ENCODE measurements around the gene FNBP1L. TPM values are rescaled to one million over a fixed set of nuclear protein-coding genes. Genes with fewer than 3 reads are reported as not detected.

The FNBP1L gene
- total and polyA plus RNA-seq, 9 of the 15 experiments (the other 6 are each of a cell fraction or from before 2014, with no cell fraction given), result 1.4 to 6.9 (median 5.9) TPM

- TF ChIP-seq FOXO4 (CRISPR knock-in tag; IDR thresholded peaks at IDR 0.05), result no peak
- no peak for TF ChIP-seq MTA1 (IDR thresholded peaks at IDR 0.05; ENCODE audit: borderline replicate concordance)
- TF ChIP-seq ZNF280A (IDR thresholded peaks at IDR 0.05; ENCODE audit: low read depth, partially characterized antibody), result no peak
- peak; percentile 51 for TF ChIP-seq MYC (IDR thresholded peaks at IDR 0.05; ENCODE audit: low read depth, low read length)
- no peak for TF ChIP-seq MYC (CRISPR knock-in tag; IDR thresholded peaks at IDR 0.05; ENCODE audit: borderline replicate concordance, low read depth)
- peak; percentile 62; the same call in 1 of the 2 replicates for TF ChIP-seq MAFF (IDR thresholded peaks at IDR 0.05; ENCODE audit: low read length)
- TF ChIP-seq TCF3 (CRISPR knock-in tag; IDR thresholded peaks at IDR 0.05), result peak; percentile 48
- TF ChIP-seq ZNF184 (CRISPR knock-in tag; IDR thresholded peaks at IDR 0.05), result no peak
- no peak for TF ChIP-seq SP1 (CRISPR knock-in tag; IDR thresholded peaks at IDR 0.05)
- no peak for TF ChIP-seq ETV6 (IDR thresholded peaks at IDR 0.05; ENCODE audit: borderline replicate concordance in 1 of 2, low read depth in 2 of 2, low read length in 1 of 2)
- TF ChIP-seq ETV6 (CRISPR knock-in tag; IDR thresholded peaks at IDR 0.05; ENCODE audit: borderline replicate concordance), result no peak
- TF ChIP-seq HDAC1 (IDR thresholded peaks at IDR 0.05), result peak in 1 of 2 experiments; percentile 42; a peak in 1 of 4 replicates
- TF ChIP-seq SLC30A9 (CRISPR knock-in tag; IDR thresholded peaks at IDR 0.05), result no peak
- no peak for TF ChIP-seq TGIF2 (CRISPR knock-in tag; IDR thresholded peaks at IDR 0.05)
- TF ChIP-seq HDAC3 (IDR thresholded peaks at IDR 0.05; ENCODE audit: borderline replicate concordance, partially characterized antibody), result no peak
- no peak for TF ChIP-seq CHCHD3 (CRISPR knock-in tag; IDR thresholded peaks at IDR 0.05)
- no peak for TF ChIP-seq ZNF740 (CRISPR knock-in tag; IDR thresholded peaks at IDR 0.05)
- no peak for TF ChIP-seq ZNF740 (tag; IDR thresholded peaks at IDR 0.05)
- no peak for TF ChIP-seq ZSCAN29 (IDR thresholded peaks at IDR 0.05)
- TF ChIP-seq CREM (IDR thresholded peaks at IDR 0.05; ENCODE audit: low read depth), result no peak; the same call in 1 of the 2 replicates
- 0 out of 2 replicates have a peak, but pooled peaks have one; percentile 12 for TF ChIP-seq IRF9 (tag; IDR thresholded peaks at IDR 0.05)
- TF ChIP-seq DDX20 (tag; IDR thresholded peaks at IDR 0.05; ENCODE audit: low read depth), result no peak
- TF ChIP-seq ZNF165 (CRISPR knock-in tag; IDR thresholded peaks at IDR 0.05; ENCODE audit: borderline replicate concordance), result no peak
- no peak for TF ChIP-seq HMG20A (CRISPR knock-in tag; conservative IDR thresholded peaks at IDR 0.05)
- no peak for TF ChIP-seq PCBP1 (IDR thresholded peaks at IDR 0.05; ENCODE audit: low read depth, low read length, poor library complexity, severe bottlenecking)
Measured at GRCh38 chr1:93504247-93505033, 56.5 kb downstream of the FNBP1L start (continued).
